DMS153 treated with DMSO at 0.1 percent for 48 hours (cell line): ENCODE data around the gene FIGNL1.

Source experiments
- DNase-seq: peaks from one replicate; lab custom pipeline; 2025; ENCODE audit not compliant: unreplicated experiment; lab: John Stamatoyannopoulos, UW

FIGNL1 gene

DNA sequence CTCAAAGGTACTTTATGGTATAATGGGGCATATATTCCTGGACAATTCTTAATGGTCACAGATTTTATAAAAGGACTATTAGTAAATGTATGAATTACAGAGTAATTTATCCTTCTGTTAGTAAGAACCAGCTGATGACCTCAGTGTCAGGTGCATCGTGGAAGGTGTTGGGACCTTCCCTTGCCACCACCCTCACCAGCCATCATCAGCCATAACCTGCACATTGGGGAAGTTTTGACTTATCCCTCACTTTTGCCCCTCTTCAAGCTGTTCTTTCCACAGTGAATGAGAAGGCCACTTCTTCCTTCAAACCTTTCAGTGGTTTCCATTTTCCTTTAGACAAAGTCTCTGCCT is 52.2 kb downstream of the FIGNL1 start:
- no peak for DNase-seq

DNA sequence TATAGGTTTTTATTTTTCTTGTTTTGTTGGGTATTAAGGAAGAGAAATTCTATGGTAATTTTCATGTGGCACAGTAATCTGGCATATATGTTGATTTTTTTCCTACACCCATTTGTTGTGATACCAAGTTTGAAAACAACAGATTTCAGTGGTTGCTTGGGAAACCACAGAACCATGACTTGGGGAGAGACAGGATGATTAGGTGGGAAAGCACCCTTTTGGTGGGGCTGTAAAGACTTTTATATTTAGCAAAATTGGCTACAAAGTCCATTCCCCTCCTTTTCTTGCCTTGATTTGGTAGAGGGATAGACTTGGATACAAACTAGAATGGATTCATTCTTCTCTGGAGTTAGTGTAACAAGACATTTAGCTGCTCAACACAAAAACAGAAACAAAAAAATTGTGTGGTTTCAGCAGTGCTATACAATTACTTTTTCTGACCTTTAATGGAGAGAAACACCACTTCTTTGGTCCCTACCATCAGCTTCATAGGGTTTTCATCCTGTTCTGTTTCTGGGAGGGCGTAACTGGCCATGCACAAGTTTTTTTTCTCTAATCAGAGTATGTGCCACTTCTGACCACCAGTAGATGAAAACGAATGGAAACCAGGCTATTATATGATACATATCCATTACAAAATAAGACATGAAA is 52.7 kb downstream of the FIGNL1 start:
- no peak for DNase-seq

DNA sequence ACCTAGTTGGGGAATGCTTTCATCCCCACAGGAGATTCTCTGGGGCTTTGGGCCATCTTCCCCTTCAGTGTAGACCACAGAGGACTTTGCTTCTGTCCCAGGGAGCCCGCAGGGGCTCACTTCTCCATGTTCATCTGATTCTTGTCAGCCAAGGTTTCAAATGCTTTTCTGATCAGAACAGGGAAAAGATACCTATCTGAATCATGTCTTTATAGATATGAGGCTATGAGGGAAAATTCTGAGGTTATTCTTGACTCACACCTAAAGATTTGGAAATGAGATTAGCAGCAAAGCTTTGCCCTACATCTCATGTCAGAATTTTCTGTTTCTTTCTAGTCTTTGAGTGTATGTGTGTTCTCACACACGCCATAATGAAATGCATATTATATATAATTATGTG is 53.3 kb downstream of the FIGNL1 start:
- DNase-seq, result no peak

- DNase-seq, result no peak
Observed at GRCh38 chr7:50394315-50394714, 55.8 kb downstream of the FIGNL1 start.
